IMR-90 (cell line): ENCODE measurements around the gene MYO1D. TPM values are rescaled to one million over a fixed set of nuclear protein-coding genes. Genes with fewer than 3 reads are reported as not detected.

Experiments
- ATAC-seq: fragments of 200-7000 bp; cut with Tn5 transposase; 2 replicates; pipeline ENCODE4 v1.9.1; 2020; ENCODE audit warnings: low read depth, mild to moderate bottlenecking, moderate library complexity
- BruUV-seq: library from RNA; stranded (reverse); fragments of 400-500 nt; replicated peaks from 2 replicates; lab custom pipeline; 2021; lab: Mats Ljungman, UMichigan
- CTCF ChIA-PET: fragments of 300-600 bp; formaldehyde crosslinking; extraction: SDS; loops from one replicate; lab custom pipeline; 2021; ENCODE audit warnings: antibody characterized with exemption; lab: Yijun Ruan, JAX
- POLR2A ChIA-PET: fragments of 300-600 bp; sonication (Branson Sonifier 250); formaldehyde crosslinking; loops from one replicate; lab custom pipeline; 2022; ENCODE audit warnings: antibody characterized with exemption; ENCODE audit not compliant: unreplicated experiment; lab: Charles Lee
- DNase-seq: peaks from one replicate; pipeline ENCODE4 v3.0.0; 2013
- H2AFZ ChIP-seq: replicated peaks from 2 replicates; pipeline ENCODE3; 2013; ENCODE audit warnings: low read length, mild to moderate bottlenecking; ENCODE audit not compliant: poor library complexity
- H2AK5ac ChIP-seq: 2 replicates; pipeline ENCODE4 v1.6.1; 2013; ENCODE audit warnings: low read depth, low read length, inconsistent platforms
- H2AK9ac ChIP-seq: replicated peaks from 2 replicates; pipeline ENCODE3; 2013; ENCODE audit warnings: mild to moderate bottlenecking, low read depth, low read length, moderate library complexity; ENCODE audit not compliant: poor library complexity
- H2BK120ac ChIP-seq: 2 replicates; pipeline ENCODE4 v1.6.1; 2013; ENCODE audit warnings: low read depth, low read length, inconsistent platforms
- H2BK15ac ChIP-seq: 3 replicates; pipeline ENCODE4 v1.6.1; 2013; ENCODE audit warnings: low read depth, low read length, inconsistent platforms
- H2BK20ac ChIP-seq: 2 replicates; pipeline ENCODE4 v1.6.1; 2013; ENCODE audit warnings: low read depth, mild to moderate bottlenecking, inconsistent platforms, low read length, moderate library complexity
- H2BK5ac ChIP-seq: 2 replicates; pipeline ENCODE4 v1.6.1; 2013; ENCODE audit warnings: mild to moderate bottlenecking, low read depth, low read length, inconsistent platforms; ENCODE audit not compliant: poor library complexity, severe bottlenecking
- H3K14ac ChIP-seq: replicated peaks from 2 replicates; pipeline ENCODE4 v1.6.1; 2013; ENCODE audit warnings: low read depth, low read length, inconsistent platforms
- H3K18ac ChIP-seq: 2 replicates; pipeline ENCODE4 v1.6.1; 2013; ENCODE audit warnings: low read depth, low read length, control low read depth
- H3K23ac ChIP-seq: 2 replicates; pipeline ENCODE4 v1.6.1; 2013; ENCODE audit warnings: low read depth, low read length, inconsistent platforms
- H3K27ac ChIP-seq: 2 replicates; pipeline ENCODE4 v1.5.1; 2013; ENCODE audit warnings: mild to moderate bottlenecking, control low read depth, low read length; ENCODE audit not compliant: insufficient read depth
- H3K27me3 ChIP-seq: 2 replicates; pipeline ENCODE4 v1.6.1; 2013; ENCODE audit warnings: low read length; ENCODE audit not compliant: control insufficient read depth, insufficient read depth
- H3K36me3 ChIP-seq: 2 replicates; pipeline ENCODE4 v1.6.1; 2013; ENCODE audit warnings: low read length, mixed read lengths; ENCODE audit not compliant: control insufficient read depth, insufficient read depth
- H3K4ac ChIP-seq: 2 replicates; pipeline ENCODE4 v1.6.1; 2013; ENCODE audit warnings: low read depth, low read length, inconsistent platforms
- H3K4me1 ChIP-seq: 2 replicates; pipeline ENCODE4 v1.6.1; 2013; ENCODE audit warnings: low read length, mixed read lengths; ENCODE audit not compliant: control insufficient read depth, insufficient read depth
- H3K4me2 ChIP-seq: 2 replicates; pipeline ENCODE4 v1.6.1; 2013; ENCODE audit warnings: low read depth, mild to moderate bottlenecking, control low read depth, low read length, moderate library complexity
- H3K4me3 ChIP-seq: 2 replicates; pipeline ENCODE4 v1.5.1; 2013; ENCODE audit warnings: low read depth, mild to moderate bottlenecking, control low read depth, low read length, moderate library complexity; ENCODE audit not compliant: insufficient read depth
- H3K56ac ChIP-seq: 2 replicates; pipeline ENCODE4 v1.6.1; 2013; ENCODE audit warnings: low read length, inconsistent platforms; ENCODE audit not compliant: insufficient read depth; ENCODE audit errors: extremely low read depth
- H3K79me1 ChIP-seq, 2 experiments: 2 replicates each; pipeline ENCODE4 v1.6.1; 2013; ENCODE audit warnings: low read length in 2 of 2, inconsistent platforms in 1 of 2, low read depth in 1 of 2
- H3K9ac ChIP-seq: 2 replicates; pipeline ENCODE4 v1.6.1; 2013; ENCODE audit warnings: low read depth, low read length, control low read depth
- H3K9me1 ChIP-seq: 2 replicates; pipeline ENCODE4 v1.6.1; 2013; ENCODE audit warnings: low read length, inconsistent platforms; ENCODE audit not compliant: insufficient read depth
- H3K9me3 ChIP-seq: 2 replicates; pipeline ENCODE4 v1.6.1; 2013; ENCODE audit warnings: low read length; ENCODE audit not compliant: control insufficient read depth, insufficient read depth
- H4K20me1 ChIP-seq: 2 replicates; pipeline ENCODE4 v1.6.1; 2013; ENCODE audit warnings: low read length, inconsistent platforms; ENCODE audit not compliant: insufficient read depth
- H4K5ac ChIP-seq: 2 replicates; pipeline ENCODE4 v1.6.1; 2013; ENCODE audit warnings: mild to moderate bottlenecking, low read depth, low read length, control low read depth
- H4K8ac ChIP-seq, 2 experiments: 2 replicates each; pipeline ENCODE4 v1.6.1; 2013; ENCODE audit warnings: low read depth in 2 of 2, low read length in 2 of 2, control low read depth in 1 of 2, inconsistent platforms in 1 of 2
- H4K91ac ChIP-seq: 2 replicates; pipeline ENCODE4 v1.6.1; 2013; ENCODE audit warnings: low read depth, low read length, inconsistent platforms; ENCODE audit not compliant: insufficient read depth
- BHLHE40 ChIP-seq: fragments of 150-350 bp; IDR thresholded peaks from 2 replicates; pipeline ENCODE4 v1.6.1; 2016; ENCODE audit warnings: mild to moderate bottlenecking, low read depth, low read length
- CEBPB ChIP-seq: IDR thresholded peaks from 2 replicates; pipeline ENCODE4 v1.6.1; 2012; ENCODE audit warnings: low read depth, low read length, improper control_type of control experiment
- CHD1 ChIP-seq: IDR thresholded peaks from 2 replicates; pipeline ENCODE4 v1.6.1; 2012; ENCODE audit warnings: low read depth, low read length, improper control_type of control experiment
- ELK1 ChIP-seq: fragments of 150-350 bp; IDR thresholded peaks from 2 replicates; pipeline ENCODE4 v1.6.1; 2016; ENCODE audit warnings: low read depth, mild to moderate bottlenecking, low read length, moderate library complexity, borderline replicate concordance
- FOS ChIP-seq: fragments of 150-350 bp; IDR thresholded peaks from 2 replicates; pipeline ENCODE4 v1.6.1; 2016; ENCODE audit warnings: low read depth, low read length
- MAFK ChIP-seq: IDR thresholded peaks from 2 replicates; pipeline ENCODE4 v1.6.1; 2012; ENCODE audit warnings: low read depth, low read length, improper control_type of control experiment
- MAZ ChIP-seq: IDR thresholded peaks from 2 replicates; pipeline ENCODE4 v1.6.1; 2012; ENCODE audit warnings: low read depth, mild to moderate bottlenecking, low read length, improper control_type of control experiment, moderate library complexity, borderline replicate concordance
- MXI1 ChIP-seq: IDR thresholded peaks from 2 replicates; pipeline ENCODE4 v1.6.1; 2012; ENCODE audit warnings: low read depth, mild to moderate bottlenecking, low read length, moderate library complexity, borderline replicate concordance
- NFE2L2 ChIP-seq: fragments of 150-350 bp; IDR thresholded peaks from 2 replicates; pipeline ENCODE4 v1.6.1; 2016; ENCODE audit warnings: low read depth, mild to moderate bottlenecking, low read length
- POLR2A ChIP-seq: IDR thresholded peaks from 2 replicates; pipeline ENCODE4 v1.6.1; 2012; ENCODE audit warnings: mild to moderate bottlenecking, low read depth, low read length
- RAD21 ChIP-seq: IDR thresholded peaks from 2 replicates; pipeline ENCODE4 v1.6.1; 2012; ENCODE audit warnings: low read length, improper control_type of control experiment
- RCOR1 ChIP-seq: IDR thresholded peaks from 2 replicates; pipeline ENCODE4 v1.6.1; 2012; ENCODE audit warnings: mild to moderate bottlenecking, low read length, improper control_type of control experiment; ENCODE audit not compliant: insufficient replicate concordance
- RFX5 ChIP-seq: IDR thresholded peaks from 2 replicates; pipeline ENCODE4 v1.8.0; 2012; ENCODE audit warnings: low read depth, mild to moderate bottlenecking, low read length, moderate library complexity
- SMC3 ChIP-seq: fragments of 150-350 bp; IDR thresholded peaks from 2 replicates; pipeline ENCODE4 v1.6.1; 2016; ENCODE audit warnings: low read depth, mild to moderate bottlenecking, antibody characterized with exemption, low read length, moderate library complexity
- USF2 ChIP-seq: fragments of 150-350 bp; IDR thresholded peaks from 2 replicates; pipeline ENCODE4 v1.6.1; 2017; ENCODE audit warnings: mild to moderate bottlenecking, antibody characterized with exemption, low read length, low read depth
- WGBS, 2 experiments: methylation state at CpG; one replicate each; pipeline versions ENCODE4 v1.1.5 to v1.1.7; 2013; ENCODE audit warnings: missing lambda C conversion rate in 2 of 2; ENCODE audit not compliant: insufficient read length in 1 of 2; ENCODE audit errors: extremely low coverage in 2 of 2; 5-methylcytosine and 5-hydroxymethylcytosine counted together
- dilution Hi-C: fragments of 300-500 bp; cut with HindIII; formaldehyde crosslinking; loops from one replicate; pipeline ENCODE4 v1.14.3; 2018; ENCODE audit warnings: low sequenced_read_pairs; ENCODE audit not compliant: unreplicated experiment
- in situ Hi-C: fragments of 300-500 bp; cut with MboI; formaldehyde crosslinking; loops from 3 replicates; pipeline ENCODE4 v1.14.3; 2019; ENCODE audit warnings: low sequenced_read_pairs, inconsistent platforms, mixed read lengths
- intact Hi-C: fragments of 100-400 bp; cut with micrococcal nuclease; formaldehyde crosslinking; loops from 2 replicates; pipeline ENCODE4 v1.10.0; 2022
- polyA plus RNA-seq, 3 experiments: library from polyadenylated mRNA; depleted of rRNA; stranded (reverse); fragments of >200 nt; gene quantifications; 2 replicates each; pipeline ENCODE4 v1.2.3, GENCODE V29; 2012; ENCODE audit warnings: low replicate concordance in 1 of 3
- total RNA-seq: library from RNA; depleted of rRNA; stranded (reverse); fragments of >200 nt; gene quantifications from 2 replicates; pipeline ENCODE4 v1.2.3, GENCODE V29; 2012
- TF ChIP-seq, protein P1 (sequence below): conservative IDR thresholded peaks from 2 replicates; pipeline ENCODE4 v1.5.1; 2012; ENCODE audit warnings: mild to moderate bottlenecking, low read depth, low read length, improper control_type of control experiment

The MYO1D gene
- total and polyA plus RNA-seq, 2 of the 4 experiments (the other 2 are of a cell fraction), result 0.63 to 0.90 TPM

GRCh38 chr17:32693194-32693897 is 183.6 kb downstream of the MYO1D start:
- Histone ChIP-seq H3K4ac (no peak overlapping the region), H3K36me3 (no peaks in the 10 kb centered on the region), H3K9me3 (no peaks in the 10 kb centered on the region), H3K27me3 (no peaks in the 10 kb centered on the region), H2BK15ac (no peak overlapping the region), H3K9ac (no peak overlapping the region), H3K4me1 (no peaks in the 10 kb centered on the region), H4K5ac (no peak overlapping the region), H3K4me3 (no peak overlapping the region), H3K27ac (no peak overlapping the region), H2BK120ac (no peak overlapping the region), H2AK5ac (no peak overlapping the region), H4K91ac (no peak overlapping the region), H4K20me1 (no peaks in the 10 kb centered on the region), H3K18ac (no peak overlapping the region), H3K56ac (no peak overlapping the region), H3K9me1 (no peaks in the 10 kb centered on the region), H3K4me2 (no peak overlapping the region), H4K8ac (no peak overlapping the region), H2BK20ac (no peak overlapping the region), H2BK5ac (no peak overlapping the region), H2AK9ac (no peak overlapping the region), H3K79me1 (no peaks in the 10 kb centered on the region), H3K23ac (no peak overlapping the region), H3K14ac (no peak overlapping the region), H2AFZ (no peak overlapping the region)
- WGBS, 2 experiments, result no CpG with 5 or more reads among the region's 5 CpGs
- in situ Hi-C loops, result no loop called here
- no TSS peak for BruUV-seq
- POLR2A ChIA-PET, result no interaction called here
- CTCF ChIA-PET, result no interaction called here
- DNase-seq (no peak), ATAC-seq (no peak)
- no peak for TF ChIP-seq MXI1
- no peak for TF ChIP-seq CHD1
- no peak for TF ChIP-seq SMC3
- TF ChIP-seq MAZ, result no peak
- no peak for TF ChIP-seq RCOR1
- TF ChIP-seq, protein P1, sequence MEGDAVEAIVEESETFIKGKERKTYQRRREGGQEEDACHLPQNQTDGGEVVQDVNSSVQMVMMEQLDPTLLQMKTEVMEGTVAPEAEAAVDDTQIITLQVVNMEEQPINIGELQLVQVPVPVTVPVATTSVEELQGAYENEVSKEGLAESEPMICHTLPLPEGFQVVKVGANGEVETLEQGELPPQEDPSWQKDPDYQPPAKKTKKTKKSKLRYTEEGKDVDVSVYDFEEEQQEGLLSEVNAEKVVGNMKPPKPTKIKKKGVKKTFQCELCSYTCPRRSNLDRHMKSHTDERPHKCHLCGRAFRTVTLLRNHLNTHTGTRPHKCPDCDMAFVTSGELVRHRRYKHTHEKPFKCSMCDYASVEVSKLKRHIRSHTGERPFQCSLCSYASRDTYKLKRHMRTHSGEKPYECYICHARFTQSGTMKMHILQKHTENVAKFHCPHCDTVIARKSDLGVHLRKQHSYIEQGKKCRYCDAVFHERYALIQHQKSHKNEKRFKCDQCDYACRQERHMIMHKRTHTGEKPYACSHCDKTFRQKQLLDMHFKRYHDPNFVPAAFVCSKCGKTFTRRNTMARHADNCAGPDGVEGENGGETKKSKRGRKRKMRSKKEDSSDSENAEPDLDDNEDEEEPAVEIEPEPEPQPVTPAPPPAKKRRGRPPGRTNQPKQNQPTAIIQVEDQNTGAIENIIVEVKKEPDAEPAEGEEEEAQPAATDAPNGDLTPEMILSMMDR, result no peak
- TF ChIP-seq ELK1, result no peak
- TF ChIP-seq RAD21, result no peak
- TF ChIP-seq FOS, result no peak
- TF ChIP-seq POLR2A, result no peak
- no peak for TF ChIP-seq CEBPB
- TF ChIP-seq NFE2L2, result no peak
- no peak for TF ChIP-seq MAFK
- TF ChIP-seq BHLHE40, result no peak
- no peak for TF ChIP-seq USF2
- no peak for TF ChIP-seq RFX5
- intact Hi-C loops, result no loop called here
- dilution Hi-C loops, result no loop called here
